GM23248 (cell line): Measurements from ENCODE around the gene ZSCAN30. TPM values are rescaled to one million over a fixed set of nuclear protein-coding genes. Genes with fewer than 3 reads are reported as not detected.

Experiments used
- DNase-seq: peaks from one replicate; pipeline ENCODE4 v3.0.0-alpha.2; 2015
- H2AFZ ChIP-seq: fragments of 200-600 bp; sonication (generic); 2 replicates; pipeline ENCODE4 v1.6.1; 2016; ENCODE audit warnings: antibody characterized with exemption
- H3F3A ChIP-seq: fragments of 200-600 bp; sonication (generic); 2 replicates; pipeline ENCODE4 v1.6.1; 2016; ENCODE audit warnings: mild to moderate bottlenecking, antibody characterized with exemption, mixed run types; ENCODE audit not compliant: insufficient read depth
- H3K27ac ChIP-seq: fragments of 200-600 bp; sonication (generic); 2 replicates; pipeline ENCODE4 v1.5.1; 2016; ENCODE audit warnings: mild to moderate bottlenecking
- H3K27me3 ChIP-seq: fragments of 200-600 bp; sonication (generic); replicated peaks from 2 replicates; pipeline ENCODE4 v1.6.1; 2016; ENCODE audit warnings: mild to moderate bottlenecking; ENCODE audit not compliant: insufficient read depth
- H3K36me3 ChIP-seq: fragments of 200-600 bp; sonication (generic); 2 replicates; pipeline ENCODE4 v1.6.1; 2016; ENCODE audit warnings: low read depth, mild to moderate bottlenecking
- H3K4me1 ChIP-seq: fragments of 200-600 bp; sonication (generic); 2 replicates; pipeline ENCODE4 v1.6.1; 2016; ENCODE audit warnings: mild to moderate bottlenecking; ENCODE audit not compliant: insufficient read depth
- H3K4me2 ChIP-seq: fragments of 200-600 bp; sonication (generic); one replicate; pipeline ENCODE4 v1.6.1; 2016; ENCODE audit warnings: mild to moderate bottlenecking; ENCODE audit not compliant: unreplicated experiment
- H3K4me3 ChIP-seq: fragments of 200-600 bp; sonication (generic); 2 replicates; pipeline ENCODE4 v1.5.1; 2016; ENCODE audit warnings: mild to moderate bottlenecking
- H3K79me2 ChIP-seq: fragments of 200-600 bp; sonication (generic); 2 replicates; pipeline ENCODE4 v1.6.1; 2016; ENCODE audit warnings: mild to moderate bottlenecking; ENCODE audit not compliant: insufficient read depth
- H3K9ac ChIP-seq: fragments of 200-600 bp; sonication (generic); 2 replicates; pipeline ENCODE4 v1.6.1; 2016; ENCODE audit warnings: mild to moderate bottlenecking
- H3K9me2 ChIP-seq: fragments of 200-600 bp; sonication (generic); 2 replicates; pipeline ENCODE4 v1.6.1; 2016; ENCODE audit warnings: mixed run types, mild to moderate bottlenecking, moderate library complexity; ENCODE audit not compliant: insufficient read depth
- H3K9me3 ChIP-seq: fragments of 200-600 bp; sonication (generic); one replicate; pipeline ENCODE4 v1.6.1; 2017; ENCODE audit warnings: low read depth
- H4K20me1 ChIP-seq: fragments of 200-600 bp; sonication (generic); 2 replicates; pipeline ENCODE4 v1.6.0; 2016; ENCODE audit not compliant: insufficient read depth
- EZH2 ChIP-seq: fragments of 200-600 bp; sonication (generic); IDR thresholded peaks from 2 replicates; pipeline ENCODE4 v1.6.1; 2018; ENCODE audit warnings: antibody characterized with exemption, mild to moderate bottlenecking; ENCODE audit not compliant: insufficient read depth, poor library complexity, severe bottlenecking
- EZH2phosphoT487 ChIP-seq: fragments of 200-600 bp; sonication (generic); IDR thresholded peaks from 2 replicates; pipeline ENCODE4 v1.6.1; 2018; ENCODE audit warnings: antibody characterized with exemption, moderate library complexity, mild to moderate bottlenecking, low read depth; ENCODE audit not compliant: insufficient read depth
- WGBS, 2 experiments: methylation state at CpG; one replicate each; pipeline ENCODE4 v1.1.6; 2015 to 2017; ENCODE audit warnings: low lambda C conversion rate in 2 of 2, low coverage in 1 of 2; ENCODE audit errors: missing lambda C conversion rate in 2 of 2; 5-methylcytosine and 5-hydroxymethylcytosine counted together
- in situ Hi-C: fragments of 300-500 bp; cut with MboI; formaldehyde crosslinking; loops from 2 replicates; pipeline ENCODE4 v1.15.0; 2020
- polyA plus RNA-seq: library from polyadenylated mRNA; unstranded; fragments of >200 nt; fragmentation: Nextera tagmentation; extraction: Ambion mirVana; gene quantifications from 2 replicates; pipeline ENCODE4 v1.2.1, GENCODE V29; 2016
- total RNA-seq: library from RNA; depleted of rRNA; stranded (reverse); fragments of >200 nt; shearing (Covaris generic); gene quantifications from 2 replicates; pipeline ENCODE4 v1.2.3, GENCODE V29; 2014

The ZSCAN30 gene
- total and polyA plus RNA-seq, 2 experiments from 2014 or later, result 13.7 to 21.3 TPM

DNA sequence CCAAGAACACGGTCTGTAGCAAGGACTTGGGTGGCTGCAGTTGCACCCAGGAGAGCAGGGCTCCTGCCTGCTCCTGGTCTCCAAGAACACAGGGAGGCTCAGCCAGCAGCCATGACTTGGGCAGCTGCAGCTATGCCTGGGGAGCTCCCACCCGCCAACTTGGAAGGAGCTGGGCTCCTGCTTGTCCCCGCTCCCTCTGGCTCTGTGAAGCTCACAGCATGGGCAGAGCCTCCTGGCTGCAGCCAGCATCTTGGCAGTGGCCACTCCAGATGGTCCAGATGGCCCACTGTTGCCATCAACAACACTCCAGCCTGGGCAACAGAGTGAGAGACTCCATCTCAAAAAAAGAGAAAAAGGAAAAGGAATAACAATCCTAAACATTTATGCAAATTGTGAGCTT lies 5.2 kb downstream of the ZSCAN30 start:
- Histone ChIP-seq H3K79me2 (peaks cover 89% of the 10 kb centered on the region), H3K27ac (no peak overlapping the region), H3K4me1 (peaks cover 15% of the 10 kb centered on the region), H3K9me3 (no peaks in the 10 kb centered on the region), H3K9me2 (no peaks in the 10 kb centered on the region), H2AFZ (no peak overlapping the region), H4K20me1 (no peaks in the 10 kb centered on the region), H3K9ac (no peak overlapping the region), H3K4me3 (no peak overlapping the region), H3F3A (peaks cover 26% of the 10 kb centered on the region), H3K4me2 (no peak overlapping the region), H3K36me3 (no peaks in the 10 kb centered on the region), H3K27me3 (no peaks in the 10 kb centered on the region)
- in situ Hi-C loops, result no loop called here
- TF ChIP-seq EZH2 (no peak), EZH2phosphoT487 (no peak)
- 50 to 65% methylated on average over 3 of the region's 3 CpGs for WGBS, 2 experiments
- no peak for DNase-seq

DNA sequence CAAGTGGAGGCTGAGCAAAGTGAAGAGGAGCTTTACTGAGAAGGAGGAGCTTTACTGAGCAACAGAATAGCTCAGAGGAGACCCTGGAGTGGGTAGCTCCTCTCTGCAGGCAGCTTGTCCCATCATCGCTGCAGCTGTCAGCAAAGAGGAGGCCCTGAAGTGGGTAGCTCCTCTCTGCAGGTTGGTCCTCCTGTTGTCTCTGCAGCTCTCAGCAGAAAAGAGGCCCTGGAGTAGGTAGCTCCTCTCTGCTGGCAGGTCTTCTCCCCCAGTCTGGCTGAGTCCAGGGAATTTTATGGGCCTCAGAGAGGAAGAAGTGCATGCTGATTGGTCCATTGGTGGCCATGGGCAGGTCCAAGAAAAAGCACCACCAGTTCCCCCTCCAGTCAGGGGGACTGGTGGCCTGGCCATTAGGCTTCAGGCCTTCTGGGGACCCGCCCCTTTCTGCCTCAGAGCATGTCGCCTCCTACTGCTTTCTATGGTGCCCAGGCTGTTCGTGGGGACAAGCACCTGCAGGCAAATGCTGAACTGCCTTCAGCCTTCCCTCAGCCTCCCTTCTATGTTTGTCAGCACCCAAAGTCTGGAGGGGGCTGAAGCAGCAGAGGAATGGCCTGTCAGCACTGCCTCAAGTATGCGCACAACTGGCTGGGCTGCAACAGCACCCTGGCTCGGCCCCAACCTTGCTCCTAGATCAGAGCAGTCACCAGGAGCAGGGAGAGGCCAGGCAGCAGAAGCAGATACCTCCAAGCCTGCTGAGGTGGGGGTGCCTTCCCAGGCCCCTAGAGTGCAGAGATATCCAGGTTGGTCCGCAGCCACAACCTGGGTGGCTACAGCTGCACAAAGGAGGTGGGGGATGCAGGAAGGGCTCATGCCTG lies 5.9 kb downstream of the ZSCAN30 start:
- no peaks in the 10 kb centered on the region for H3K9me3 ChIP-seq
- no peaks in the 10 kb centered on the region for H4K20me1 ChIP-seq
- no peaks in the 10 kb centered on the region for H3K27me3 ChIP-seq
- H3K4me3 ChIP-seq, result no peak overlapping the region
- H3F3A ChIP-seq, result peaks cover 20% of the 10 kb centered on the region
- TF ChIP-seq EZH2phosphoT487 (no peak), EZH2 (no peak)
- no peaks in the 10 kb centered on the region for H3K9me2 ChIP-seq
- no peak for DNase-seq
- no peak overlapping the region for H3K27ac ChIP-seq
- H3K79me2 ChIP-seq, result peaks cover 89% of the 10 kb centered on the region
- no peak overlapping the region for H3K9ac ChIP-seq
- 85 to 88% methylated on average over 7 of the region's 7 CpGs for WGBS, 2 experiments
- H2AFZ ChIP-seq, result no peak overlapping the region
- no peak overlapping the region for H3K4me2 ChIP-seq
- H3K4me1 ChIP-seq, result peaks cover 15% of the 10 kb centered on the region
- in situ Hi-C loops, result no loop called here
- H3K36me3 ChIP-seq, result no peaks in the 10 kb centered on the region

DNA sequence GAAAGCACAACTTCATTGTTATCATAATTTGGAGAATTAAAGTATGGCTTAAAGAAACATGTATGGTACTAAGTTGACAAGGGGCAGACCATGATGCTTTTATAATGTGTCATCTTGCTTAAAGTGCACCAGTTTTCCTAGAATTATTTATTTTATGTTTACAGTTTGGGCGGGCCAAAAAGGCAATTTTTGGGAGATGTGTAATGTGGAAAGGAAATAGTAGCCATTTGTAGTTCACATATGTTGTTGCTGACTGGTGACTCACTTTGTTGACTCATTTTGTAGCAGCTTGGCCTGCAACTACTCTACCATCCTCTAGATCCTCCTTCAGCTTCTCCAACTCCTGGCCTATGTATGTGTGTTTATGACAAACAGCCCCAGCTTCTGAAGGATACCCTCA lies 7.7 kb downstream of the ZSCAN30 start:
- Histone ChIP-seq H4K20me1 (no peaks in the 10 kb centered on the region), H3K9me3 (no peaks in the 10 kb centered on the region), H3K36me3 (no peaks in the 10 kb centered on the region), H3K9me2 (no peaks in the 10 kb centered on the region), H3K27me3 (no peaks in the 10 kb centered on the region), H3K79me2 (peaks cover 89% of the 10 kb centered on the region), H3F3A (peaks cover 20% of the 10 kb centered on the region), H3K4me3 (no peak overlapping the region), H2AFZ (peak overlapping the region; percentile 46; the same call in 1 of the 2 replicates), H3K4me2 (peak overlapping the region; percentile 69), H3K27ac (peak overlapping the region; percentile 59), H3K9ac (no peak overlapping the region), H3K4me1 (peaks cover 15% of the 10 kb centered on the region)
- in situ Hi-C loops, result no loop called here
- peak; percentile 94 for DNase-seq
- TF ChIP-seq EZH2phosphoT487, result no peak
- no peak for TF ChIP-seq EZH2
- WGBS, 2 experiments, result 0% methylated on average over 1 of the region's 1 CpG

DNA sequence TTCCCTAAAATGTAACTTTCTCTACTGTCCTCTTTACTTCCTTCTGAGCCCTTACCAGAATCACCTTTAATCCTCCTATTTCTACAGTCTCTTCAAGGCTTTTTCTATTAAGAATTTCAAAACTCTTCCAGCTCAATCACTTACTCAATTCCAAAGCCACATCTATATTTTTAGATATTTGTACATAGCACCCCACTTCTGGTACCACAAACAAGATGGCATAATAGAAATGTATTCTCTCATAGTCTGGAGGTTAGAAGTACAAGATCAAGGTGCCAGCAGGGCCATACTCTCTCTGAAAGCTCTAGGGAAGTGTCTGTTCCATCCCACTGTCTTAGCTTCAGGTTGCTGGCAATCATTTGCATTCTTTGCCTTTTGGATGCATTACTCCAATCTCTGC lies 11.1 kb downstream of the ZSCAN30 start:
- TF ChIP-seq EZH2phosphoT487, result no peak
- no peak for TF ChIP-seq EZH2
- Histone ChIP-seq H3K79me2 (peaks cover 66% of the 10 kb centered on the region), H3F3A (peaks cover 20% of the 10 kb centered on the region), H3K4me3 (no peak overlapping the region), H3K9ac (no peak overlapping the region), H3K9me3 (no peaks in the 10 kb centered on the region), H3K36me3 (no peaks in the 10 kb centered on the region), H3K4me2 (no peak overlapping the region), H3K9me2 (0 out of 2 replicates have a peak, but pooled peaks cover 3% of the 10 kb centered on the region), H2AFZ (no peak overlapping the region), H3K27me3 (no peaks in the 10 kb centered on the region), H4K20me1 (no peaks in the 10 kb centered on the region), H3K4me1 (peaks cover 15% of the 10 kb centered on the region), H3K27ac (no peak overlapping the region)
- DNase-seq, result no peak
- in situ Hi-C loops, result no loop called here
